Cerebellar cortex (tissue), 1 donor: ENCODE data around the gene PAIP1.
A peak's percentile ranks its signal among the peaks of the same experiment; 100 is the strongest.
"Not testable (repeated sequence)": the region's sequence is repeated elsewhere in the genome, so short reads cannot be mapped to it uniquely, and the experiment has no call there.

Source experiments
- DNase-seq: peaks from one replicate; pipeline ENCODE4 v3.0.0-alpha.2; 2015; ENCODE audit warnings: low spot score

PAIP1 gene, protein sequence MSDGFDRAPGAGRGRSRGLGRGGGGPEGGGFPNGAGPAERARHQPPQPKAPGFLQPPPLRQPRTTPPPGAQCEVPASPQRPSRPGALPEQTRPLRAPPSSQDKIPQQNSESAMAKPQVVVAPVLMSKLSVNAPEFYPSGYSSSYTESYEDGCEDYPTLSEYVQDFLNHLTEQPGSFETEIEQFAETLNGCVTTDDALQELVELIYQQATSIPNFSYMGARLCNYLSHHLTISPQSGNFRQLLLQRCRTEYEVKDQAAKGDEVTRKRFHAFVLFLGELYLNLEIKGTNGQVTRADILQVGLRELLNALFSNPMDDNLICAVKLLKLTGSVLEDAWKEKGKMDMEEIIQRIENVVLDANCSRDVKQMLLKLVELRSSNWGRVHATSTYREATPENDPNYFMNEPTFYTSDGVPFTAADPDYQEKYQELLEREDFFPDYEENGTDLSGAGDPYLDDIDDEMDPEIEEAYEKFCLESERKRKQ

DNA sequence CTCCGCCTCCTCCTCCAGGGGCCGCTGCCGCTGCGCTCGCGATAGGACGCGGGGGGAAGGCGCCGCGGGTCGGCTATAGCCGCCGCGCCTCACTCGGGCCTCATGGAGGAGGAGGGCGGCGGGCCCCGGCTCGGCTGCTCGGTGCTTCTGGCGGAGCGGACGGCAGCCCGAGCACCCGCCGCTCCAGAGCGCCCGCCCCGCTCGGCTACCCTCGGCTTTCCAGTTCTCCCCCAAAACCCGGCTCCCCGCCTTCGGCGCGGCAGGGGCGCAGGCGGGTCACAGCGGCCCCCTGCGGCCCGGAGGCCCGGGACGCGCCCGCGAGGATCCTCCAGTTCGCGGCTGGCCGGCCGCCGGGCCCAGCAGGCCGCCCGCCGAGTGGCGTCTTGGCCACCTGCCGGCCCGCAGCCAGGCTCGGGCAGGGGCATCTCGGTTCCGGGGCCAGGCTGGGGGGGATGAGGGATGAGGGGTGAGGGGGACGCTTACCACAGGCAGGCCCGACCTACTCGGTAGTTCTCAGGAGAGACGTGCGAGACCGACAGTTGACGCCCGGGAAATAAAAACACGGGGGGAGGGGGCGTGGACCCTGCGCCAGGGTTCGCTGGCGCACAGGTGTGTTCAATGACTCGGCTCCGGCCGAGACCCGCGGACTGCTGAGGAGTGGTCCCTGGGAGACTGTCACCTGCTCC lies at the start of gene PAIP1:
Gene PAIP1 (minus strand): TSS at position 221 of the 686 bp plus-strand sequence. CDS start 231 bp downstream, outside the sequence.
- DNase-seq: peak; percentile 69

DNA sequence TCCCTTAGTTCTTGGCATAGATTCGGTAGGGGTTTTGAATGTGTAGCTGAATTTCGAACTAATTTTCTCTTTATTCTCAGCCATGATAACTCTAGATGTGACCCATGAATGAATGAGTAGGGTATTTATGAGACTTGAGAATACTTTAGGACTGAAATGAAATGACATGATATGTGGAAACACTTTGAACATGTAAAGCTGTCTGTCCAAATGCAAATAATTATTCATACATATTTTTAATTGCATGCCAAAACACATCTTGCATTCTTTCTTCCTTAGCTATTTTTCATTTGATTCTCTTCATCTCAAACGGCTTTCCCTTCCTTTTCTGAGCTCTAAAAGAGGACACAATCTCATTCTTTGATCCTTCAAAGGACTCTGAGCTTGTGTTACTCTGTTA lies 49.5 kb upstream of the PAIP1 start:
- DNase-seq: no peak

DNA sequence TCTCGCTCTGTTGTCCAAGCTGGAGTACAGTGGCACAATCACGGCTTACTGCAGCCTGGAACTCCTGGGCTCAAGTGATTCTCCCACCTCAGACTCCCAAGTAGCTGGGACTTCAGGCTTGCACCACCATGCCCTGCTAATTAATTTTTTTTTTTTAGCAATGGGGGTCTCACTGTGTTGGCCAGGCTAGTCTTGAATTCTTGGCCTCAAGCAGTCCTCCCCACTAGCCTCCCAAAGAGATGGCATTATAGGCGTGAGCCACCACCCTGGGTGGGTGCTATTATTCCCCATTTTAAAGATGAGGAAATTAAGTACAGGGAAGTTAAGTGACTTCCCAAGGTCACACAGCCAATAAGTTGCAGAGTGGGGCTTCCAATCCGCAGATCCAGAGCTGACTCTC lies 47.8 kb upstream of the PAIP1 start:
- DNase-seq: no peak

DNA sequence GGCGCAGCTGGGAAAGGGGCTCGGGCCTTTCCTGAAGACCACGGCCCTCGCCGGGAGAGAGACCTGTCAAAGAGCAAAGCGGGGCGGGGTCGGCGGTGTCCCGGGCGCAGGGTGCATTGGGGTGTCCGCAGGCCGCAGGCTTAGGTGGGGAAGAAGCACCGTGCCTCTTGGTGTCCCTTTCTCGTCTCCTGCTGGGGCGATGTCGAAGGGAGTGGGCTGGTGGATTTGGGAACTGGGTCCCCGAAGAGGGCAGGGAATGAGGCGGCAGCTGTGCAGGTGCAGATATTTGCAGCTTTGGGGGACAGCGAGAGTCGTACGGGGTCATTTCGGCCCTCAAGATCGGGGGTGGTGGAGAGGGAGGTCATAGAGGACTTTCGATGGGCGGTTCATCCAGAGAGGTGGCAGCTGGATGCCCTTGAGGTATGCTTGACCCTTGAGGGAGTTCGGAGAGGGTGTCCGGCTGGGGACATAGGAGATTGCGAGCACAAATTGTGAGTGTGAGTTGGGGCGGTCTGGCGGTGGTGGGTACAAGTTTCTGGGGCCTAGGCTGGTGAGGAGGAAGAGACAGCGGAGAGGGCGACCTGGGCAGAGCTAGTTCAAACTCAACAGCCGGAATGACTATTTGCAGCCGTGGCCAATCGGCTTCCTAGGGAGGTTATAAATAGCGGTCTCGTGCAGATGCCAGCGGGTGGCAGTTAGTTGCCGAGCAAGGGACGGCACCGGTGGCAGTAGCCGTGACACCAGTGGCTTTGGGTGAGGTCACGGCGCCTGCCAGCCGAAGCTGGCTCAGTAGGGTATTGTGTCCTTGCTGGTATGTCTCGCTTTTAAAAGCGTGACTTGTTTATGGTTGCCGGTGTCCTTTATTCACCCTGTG lies 46.7 kb upstream of the PAIP1 start:
- DNase-seq: peak; percentile 67

DNA sequence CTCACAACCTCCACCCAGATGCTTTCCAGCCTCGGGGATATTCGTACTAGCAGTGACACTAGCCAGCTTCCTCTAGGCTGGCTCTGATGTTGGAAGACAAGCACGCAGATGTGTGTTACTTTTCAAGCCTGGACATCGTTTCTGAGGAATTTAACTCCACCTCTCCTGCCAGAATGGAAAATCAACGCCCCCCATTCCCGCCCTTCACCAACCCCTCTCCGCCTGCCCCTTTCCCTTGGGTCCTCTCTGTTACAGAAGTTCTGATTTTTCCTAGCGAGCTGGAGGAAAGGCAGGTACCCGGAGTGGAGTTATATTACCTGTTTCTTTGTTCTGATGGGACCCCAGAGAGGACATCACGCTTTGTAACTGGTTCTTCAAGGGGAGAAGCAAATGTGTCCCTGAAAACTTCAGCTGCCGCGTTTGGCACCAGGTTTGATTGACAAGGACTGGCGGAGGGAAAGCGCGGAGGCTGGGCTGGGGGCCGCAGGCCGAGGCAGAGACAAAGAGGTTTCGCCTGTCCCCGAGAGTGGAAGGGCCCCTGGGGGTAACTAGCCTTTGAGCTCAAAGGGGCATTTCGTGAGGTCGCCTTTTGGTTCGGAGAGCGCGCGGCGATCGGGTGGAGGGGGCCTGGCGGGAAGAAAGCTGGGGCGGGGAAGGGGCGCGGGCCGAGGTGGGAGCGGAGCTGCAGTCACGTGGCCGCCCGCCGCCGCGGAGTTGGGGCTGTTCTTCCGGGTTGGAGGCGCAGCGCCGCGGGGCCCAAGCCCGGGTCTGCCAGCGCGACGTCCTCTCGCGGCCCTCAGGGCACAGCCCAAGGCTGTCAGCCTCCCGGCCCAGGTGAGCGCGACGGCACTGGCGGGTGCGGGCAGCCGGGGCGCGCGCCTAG lies 45.8 kb upstream of the PAIP1 start, which contains the start of gene NNT:
Gene NNT (plus strand): TSS at position 720 of the 883 bp plus-strand sequence. CDS start 6,016 bp downstream, outside the sequence.
- DNase-seq: peak; percentile 52

DNA sequence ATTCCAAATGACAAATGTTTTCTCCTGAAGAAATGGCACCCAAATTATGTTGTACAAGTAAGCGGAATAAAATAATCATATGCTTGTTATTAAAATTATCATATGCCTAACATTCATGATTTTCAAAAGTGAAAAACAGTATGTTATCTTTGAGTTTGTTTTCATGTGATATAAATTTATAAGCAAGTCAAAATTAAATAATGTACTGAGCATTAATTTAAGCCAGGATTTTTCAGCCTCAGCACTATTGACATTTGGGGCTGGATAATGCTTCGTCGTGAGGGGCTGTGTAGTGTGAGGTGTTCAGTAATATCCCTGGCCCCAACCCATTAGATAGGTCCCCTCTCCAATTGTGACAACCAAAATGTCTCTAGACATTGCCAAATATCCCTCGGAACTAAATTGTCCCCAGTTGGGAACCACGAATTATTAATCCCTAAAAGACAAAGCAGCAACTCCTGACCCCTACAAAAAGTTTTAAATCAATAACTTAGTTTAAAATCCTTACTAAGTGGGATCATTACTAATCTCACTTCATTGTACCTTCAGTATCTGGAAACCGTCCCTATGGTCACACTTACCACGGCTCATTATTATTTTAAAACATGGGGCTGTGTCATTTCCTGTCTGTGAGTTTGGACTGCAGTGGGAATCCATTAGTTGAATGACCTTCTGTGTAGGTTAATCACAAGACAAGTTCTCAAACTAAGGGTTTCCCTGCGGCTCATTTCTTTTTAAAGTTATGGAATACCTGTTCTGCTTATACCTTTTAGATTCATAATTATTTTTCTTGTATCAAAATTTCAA lies 44.8 kb upstream of the PAIP1 start:
- DNase-seq: no peak

DNA sequence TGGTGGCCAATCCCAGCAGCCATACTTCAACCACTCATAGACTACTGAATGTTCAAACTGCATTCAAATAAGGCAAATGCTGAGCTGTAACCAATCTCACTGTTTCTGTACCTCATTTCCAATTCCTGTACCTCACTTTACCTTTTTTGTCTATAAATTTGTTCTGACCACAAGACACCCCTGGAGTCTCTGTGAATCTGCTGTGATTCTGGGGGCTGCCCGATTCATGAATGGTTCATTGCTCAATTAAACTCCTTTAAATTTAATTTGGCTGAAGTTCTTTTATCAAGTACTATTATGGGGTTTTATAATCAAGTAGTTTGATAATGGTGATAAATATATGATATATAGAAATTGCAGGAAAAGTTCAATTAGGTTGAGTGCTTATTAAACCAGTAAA lies 42.0 kb upstream of the PAIP1 start:
- not testable (repeated sequence) for DNase-seq

DNA sequence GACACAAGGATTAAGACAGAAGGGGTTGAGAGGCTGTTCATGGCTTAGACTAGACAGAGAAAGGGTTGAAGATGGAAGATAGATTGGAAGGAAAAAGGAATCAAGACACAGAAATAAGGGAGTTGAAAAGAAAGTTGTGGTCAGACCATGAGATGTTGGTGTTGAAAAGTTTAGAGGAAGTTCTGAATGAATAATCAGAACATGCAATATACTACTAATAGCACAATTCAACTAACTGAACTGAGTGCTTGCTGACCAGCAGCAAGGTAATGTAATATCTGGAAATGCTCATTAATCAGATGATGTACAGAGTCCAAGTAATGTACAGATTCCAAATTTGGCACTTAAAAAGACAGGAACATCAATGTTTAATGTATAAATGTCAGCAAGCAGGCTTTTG lies 35.5 kb upstream of the PAIP1 start:
- no peak for DNase-seq

DNA sequence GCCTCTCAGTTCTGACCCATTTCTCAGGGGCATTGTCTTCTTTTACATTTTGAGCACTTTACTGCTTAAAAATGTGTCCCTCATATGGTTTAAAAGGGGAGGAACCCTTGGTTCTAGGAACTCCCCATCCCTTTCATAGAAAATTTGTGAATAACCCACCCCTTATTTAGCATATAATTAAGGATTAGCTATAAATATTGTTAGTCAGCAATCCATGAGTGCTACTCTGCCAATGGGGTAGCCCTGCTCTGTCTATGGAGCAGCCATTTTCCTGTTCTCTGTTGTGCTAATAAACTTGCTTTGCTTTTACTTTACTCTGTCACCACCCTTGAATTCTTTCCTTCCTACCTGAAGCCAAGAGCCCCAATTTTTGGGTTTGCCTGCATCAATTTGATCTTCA lies 33.8 kb upstream of the PAIP1 start:
- no peak for DNase-seq

DNA sequence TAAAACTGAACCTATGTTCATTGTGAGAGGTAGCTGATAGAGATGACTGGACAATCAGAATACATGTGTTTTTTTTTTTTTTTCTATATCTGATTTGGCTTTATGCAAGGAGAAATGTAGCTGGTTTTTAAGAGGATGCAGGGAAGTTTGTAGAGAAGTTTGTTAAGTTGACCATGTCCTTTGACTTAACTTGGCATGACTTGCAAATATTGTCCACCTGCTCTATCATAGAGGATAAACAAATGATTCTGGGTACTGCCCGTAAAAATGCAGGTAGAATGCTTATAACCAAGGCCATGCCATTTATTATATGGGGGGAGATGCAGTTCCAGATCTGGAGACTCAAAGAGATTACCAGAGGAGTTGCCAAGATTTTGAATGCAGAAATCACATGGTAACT lies 32.4 kb upstream of the PAIP1 start:
- no peak for DNase-seq

DNA sequence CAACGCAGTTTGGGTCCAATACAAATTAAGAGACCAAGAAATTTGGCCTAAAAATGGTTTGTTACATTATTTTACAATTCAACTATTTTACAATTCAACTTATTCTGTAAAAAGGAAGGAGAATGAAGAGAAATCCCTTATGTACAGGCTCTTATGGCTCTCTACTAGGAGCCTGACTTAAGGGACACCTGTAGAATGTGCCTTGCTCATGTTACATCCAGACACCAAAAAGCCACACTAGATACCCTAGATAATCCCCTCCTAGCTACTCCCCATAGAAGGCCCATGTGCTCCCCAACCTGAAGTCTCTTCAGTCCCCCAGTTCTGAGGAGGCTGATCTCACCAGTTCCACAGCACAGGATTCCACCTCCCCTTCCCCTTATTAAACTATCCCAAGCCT lies 32.0 kb upstream of the PAIP1 start:
- DNase-seq: no peak

DNA sequence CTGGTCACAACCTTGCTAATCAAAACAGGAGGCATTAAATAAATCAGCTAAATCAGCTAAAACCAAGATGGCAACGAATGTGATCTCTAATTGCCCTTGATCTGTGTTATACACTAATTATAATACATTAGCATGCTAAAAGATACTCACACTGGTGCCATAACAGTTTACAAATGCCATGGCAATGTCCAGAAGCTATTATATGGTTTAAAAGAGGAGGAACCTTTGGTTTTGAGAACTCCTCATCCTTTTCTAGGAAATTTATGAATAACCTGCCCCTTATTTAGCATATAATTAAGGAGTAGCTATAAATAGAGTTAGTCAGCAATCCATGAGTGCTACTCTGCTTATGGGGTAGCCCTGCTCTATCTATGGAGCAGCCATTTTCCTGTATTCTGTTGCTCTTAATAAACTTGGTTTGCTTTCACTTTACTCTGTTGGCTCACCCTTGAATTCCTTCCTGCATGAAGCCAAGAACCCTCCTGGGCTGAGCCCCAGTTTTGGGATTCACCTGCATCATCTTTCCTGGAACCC lies 27.4 kb upstream of the PAIP1 start:
- no peak for DNase-seq

DNA sequence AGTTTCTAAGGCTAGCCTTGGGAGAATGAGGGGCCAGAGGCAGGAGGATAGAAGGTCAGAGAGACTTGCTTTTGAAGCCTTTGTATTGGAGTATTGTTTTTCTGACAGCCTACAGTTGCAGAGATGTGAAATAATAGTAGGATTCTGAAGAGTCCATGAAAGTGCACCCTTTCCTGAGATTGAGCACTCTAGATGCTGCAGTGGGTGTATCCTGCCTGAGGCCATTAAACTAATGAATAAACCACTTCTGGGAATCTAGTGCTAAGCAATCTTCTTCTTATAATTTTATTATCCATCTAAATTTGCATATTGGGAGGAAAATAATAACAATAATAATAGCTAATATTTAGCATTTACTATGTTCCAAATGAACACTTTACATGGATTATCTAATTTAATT lies 26.8 kb upstream of the PAIP1 start:
- DNase-seq: no peak

DNA sequence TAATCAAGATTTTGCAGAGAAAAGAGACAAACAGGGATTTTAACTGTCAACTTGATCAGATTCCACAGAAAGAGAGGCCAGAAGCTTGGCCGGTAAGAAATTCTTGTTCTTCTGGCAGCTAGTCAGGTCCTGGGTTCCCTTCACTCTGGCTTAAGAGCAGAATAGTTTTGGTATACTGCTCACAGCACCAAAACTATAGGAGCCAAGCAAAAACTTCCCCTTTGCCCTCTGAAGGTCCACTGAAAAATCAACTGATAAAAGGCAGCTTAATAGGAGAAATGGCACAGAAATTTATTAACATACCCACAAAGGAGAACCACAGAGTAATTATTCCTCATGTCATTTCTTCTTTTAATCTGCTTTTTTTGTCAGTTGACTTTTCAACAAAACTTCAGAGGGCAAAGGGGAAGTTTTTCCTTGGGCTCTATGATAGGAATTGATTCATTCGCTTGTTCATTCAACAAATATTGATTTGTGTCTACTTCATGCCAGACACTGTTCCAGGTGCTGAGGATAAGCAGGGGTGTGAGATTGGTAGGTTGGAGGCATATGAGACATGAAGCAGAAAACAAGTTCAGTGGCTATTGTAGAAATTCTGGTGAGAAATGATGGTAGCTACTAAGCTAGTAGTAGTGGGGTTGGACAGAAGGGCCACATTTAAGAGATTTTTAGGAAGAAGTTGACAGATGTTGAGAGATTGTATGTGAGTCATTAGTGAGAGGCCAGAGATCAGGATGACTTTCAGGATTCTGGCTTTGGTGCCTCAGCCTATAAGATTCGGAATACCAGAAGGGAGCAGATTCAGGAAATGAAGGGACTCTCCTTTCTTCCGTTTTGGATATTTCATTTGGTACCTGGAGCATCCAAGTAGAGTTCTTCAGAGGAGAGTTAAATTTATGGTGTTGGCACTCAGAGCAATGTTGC lies 25.5 kb upstream of the PAIP1 start:
- DNase-seq: no peak

DNA sequence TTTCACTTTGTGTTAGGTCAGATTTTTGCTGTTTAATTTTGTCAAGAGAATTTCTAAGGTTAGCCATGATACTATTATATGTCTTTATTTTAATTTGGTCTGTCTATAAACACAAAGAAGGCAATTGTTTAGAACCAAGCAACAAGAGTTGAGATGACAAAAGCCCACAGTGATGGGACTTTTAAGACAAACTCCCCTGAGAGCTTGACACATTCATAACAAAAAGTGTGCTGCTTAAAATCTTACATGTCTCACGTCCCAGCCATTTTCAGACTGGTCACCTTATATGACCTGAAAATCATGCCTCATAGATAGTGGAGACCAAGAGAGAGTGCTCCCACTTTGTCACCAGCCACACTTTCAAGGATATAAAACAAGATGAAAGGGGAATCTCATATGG lies 24.5 kb upstream of the PAIP1 start:
- DNase-seq: no peak

DNA sequence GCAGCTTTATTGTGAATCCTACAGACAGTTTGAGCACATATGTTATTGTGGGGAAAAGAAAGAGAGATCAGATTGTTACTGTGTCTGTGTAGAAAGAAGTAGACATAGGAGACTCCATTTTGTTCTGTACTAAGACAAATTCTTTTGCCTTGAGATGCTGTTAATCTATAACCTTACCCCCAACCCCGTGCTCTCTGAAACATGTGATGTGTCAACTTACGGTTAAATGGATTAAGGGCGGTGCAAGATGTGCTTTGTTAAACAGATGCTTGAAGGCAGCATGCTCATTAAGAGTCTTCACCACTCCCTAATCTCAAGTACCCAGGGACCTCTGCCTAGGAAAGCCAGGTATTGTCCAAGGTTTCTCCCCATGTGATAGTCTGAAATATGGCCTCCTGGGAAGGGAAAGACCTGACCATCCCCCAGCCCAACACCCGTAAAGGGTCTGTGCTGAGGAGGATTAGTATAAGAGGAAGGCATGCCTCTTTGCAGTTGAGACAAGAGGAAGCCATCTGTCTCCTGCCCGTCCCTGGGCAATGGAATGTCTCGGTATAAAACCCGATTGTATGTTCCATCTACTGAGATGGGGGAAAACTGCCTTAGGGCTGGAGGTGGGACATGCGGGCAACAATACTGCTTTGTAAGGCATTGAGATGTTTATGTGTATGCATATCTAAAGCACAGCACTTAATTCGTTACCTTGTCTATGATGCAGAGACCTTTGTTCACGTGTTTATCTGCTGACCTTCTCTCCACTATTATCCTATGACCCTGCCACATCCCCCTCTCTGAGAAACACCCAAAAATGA lies 23.7 kb upstream of the PAIP1 start:
- not testable (repeated sequence) for DNase-seq

DNA sequence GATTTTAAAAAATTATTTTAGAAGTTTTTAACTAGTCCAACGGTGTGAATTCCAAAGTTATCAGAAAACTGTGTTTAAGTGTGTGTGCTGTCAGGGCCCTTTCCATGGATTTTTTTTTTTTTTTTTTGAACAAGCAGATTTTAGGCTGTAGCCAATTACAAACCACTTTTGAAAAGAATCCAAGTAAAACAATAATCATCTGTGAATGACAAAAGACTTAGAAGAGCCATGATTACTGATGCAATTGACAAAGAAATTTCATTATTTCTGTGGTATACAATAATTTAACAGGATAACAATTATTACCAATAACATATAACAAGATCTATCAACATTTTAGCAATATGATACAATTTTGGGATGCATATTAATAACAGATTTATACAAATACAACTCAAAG lies 16.2 kb upstream of the PAIP1 start:
- no peak for DNase-seq

DNA sequence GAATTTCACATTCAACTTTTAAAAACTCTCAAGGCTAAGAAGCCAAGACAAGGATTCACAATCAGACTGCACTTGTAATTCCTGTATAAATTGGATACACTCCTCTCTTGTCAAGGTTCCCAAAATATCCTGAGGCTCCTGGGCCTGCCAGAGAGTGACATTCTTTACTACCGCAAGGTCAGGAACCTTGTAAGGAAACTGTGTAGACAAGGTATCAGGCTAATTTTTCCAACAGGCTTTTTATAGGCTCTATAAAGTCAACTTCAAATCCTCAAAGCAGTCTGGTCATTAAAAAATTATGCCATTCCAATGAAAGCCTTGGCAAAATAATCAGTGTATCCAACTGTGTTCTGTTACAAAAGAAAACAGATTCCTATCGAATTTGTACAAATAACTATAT lies 15.5 kb upstream of the PAIP1 start:
- no peak for DNase-seq
